ENCODE data around the gene BCAP31.

DNA sequence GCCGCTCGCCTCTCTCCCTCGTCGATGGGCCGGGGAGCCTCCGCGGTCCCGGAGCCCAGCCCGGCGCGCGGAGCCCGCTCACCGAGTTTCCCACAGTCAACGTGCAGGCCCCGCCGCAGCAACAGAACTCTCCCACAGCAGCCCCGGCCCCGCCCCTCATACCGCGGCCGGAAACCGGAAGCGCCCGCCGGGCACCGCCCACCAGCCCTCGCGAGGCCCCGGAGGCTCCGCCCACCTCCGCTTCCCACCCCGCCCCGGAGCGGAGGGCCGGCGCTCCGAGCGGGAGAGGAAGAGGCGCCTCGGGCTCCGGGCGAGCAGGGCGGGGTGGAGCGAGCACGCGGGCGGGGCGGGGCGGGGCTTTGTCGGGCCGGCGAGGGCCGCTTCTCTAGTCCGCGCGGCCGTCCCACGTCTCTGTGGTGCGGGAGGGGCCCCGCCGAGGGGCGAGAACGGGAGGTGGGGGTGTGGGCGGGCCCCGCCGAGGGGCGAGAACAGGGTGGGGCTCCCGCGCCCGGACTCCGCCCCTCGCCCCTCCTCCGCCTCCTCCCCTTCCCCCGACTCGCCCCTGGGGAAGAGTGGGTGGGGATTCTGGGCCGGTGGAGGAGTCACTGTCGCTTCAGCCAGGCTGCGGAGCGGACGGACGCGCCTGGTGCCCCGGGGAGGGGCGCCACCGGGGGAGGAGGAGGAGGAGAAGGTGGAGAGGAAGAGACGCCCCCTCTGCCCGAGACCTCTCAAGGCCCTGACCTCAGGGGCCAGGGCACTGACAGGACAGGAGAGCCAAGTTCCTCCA lies at the start of gene BCAP31, which contains the start of gene ABCD1:
- TF ChIP-seq, protein P1, sequence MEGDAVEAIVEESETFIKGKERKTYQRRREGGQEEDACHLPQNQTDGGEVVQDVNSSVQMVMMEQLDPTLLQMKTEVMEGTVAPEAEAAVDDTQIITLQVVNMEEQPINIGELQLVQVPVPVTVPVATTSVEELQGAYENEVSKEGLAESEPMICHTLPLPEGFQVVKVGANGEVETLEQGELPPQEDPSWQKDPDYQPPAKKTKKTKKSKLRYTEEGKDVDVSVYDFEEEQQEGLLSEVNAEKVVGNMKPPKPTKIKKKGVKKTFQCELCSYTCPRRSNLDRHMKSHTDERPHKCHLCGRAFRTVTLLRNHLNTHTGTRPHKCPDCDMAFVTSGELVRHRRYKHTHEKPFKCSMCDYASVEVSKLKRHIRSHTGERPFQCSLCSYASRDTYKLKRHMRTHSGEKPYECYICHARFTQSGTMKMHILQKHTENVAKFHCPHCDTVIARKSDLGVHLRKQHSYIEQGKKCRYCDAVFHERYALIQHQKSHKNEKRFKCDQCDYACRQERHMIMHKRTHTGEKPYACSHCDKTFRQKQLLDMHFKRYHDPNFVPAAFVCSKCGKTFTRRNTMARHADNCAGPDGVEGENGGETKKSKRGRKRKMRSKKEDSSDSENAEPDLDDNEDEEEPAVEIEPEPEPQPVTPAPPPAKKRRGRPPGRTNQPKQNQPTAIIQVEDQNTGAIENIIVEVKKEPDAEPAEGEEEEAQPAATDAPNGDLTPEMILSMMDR (IDR thresholded peaks at IDR 0.05; ENCODE audit: insufficient read depth, low read length), result no peak
- peak; percentile 88; the same call in 1 of the 2 replicates for TF ChIP-seq POLR2AphosphoS5 (IDR thresholded peaks at IDR 0.05; ENCODE audit: low read depth)
- TF ChIP-seq, protein P2, sequence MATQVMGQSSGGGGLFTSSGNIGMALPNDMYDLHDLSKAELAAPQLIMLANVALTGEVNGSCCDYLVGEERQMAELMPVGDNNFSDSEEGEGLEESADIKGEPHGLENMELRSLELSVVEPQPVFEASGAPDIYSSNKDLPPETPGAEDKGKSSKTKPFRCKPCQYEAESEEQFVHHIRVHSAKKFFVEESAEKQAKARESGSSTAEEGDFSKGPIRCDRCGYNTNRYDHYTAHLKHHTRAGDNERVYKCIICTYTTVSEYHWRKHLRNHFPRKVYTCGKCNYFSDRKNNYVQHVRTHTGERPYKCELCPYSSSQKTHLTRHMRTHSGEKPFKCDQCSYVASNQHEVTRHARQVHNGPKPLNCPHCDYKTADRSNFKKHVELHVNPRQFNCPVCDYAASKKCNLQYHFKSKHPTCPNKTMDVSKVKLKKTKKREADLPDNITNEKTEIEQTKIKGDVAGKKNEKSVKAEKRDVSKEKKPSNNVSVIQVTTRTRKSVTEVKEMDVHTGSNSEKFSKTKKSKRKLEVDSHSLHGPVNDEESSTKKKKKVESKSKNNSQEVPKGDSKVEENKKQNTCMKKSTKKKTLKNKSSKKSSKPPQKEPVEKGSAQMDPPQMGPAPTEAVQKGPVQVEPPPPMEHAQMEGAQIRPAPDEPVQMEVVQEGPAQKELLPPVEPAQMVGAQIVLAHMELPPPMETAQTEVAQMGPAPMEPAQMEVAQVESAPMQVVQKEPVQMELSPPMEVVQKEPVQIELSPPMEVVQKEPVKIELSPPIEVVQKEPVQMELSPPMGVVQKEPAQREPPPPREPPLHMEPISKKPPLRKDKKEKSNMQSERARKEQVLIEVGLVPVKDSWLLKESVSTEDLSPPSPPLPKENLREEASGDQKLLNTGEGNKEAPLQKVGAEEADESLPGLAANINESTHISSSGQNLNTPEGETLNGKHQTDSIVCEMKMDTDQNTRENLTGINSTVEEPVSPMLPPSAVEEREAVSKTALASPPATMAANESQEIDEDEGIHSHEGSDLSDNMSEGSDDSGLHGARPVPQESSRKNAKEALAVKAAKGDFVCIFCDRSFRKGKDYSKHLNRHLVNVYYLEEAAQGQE (IDR thresholded peaks at IDR 0.05; ENCODE audit: insufficient replicate concordance, low read depth), result peak; percentile 58

All from HL-60 (cell line).